ENCODE measurements around the gene LTBP1. TPM values are rescaled to one million over a fixed set of nuclear protein-coding genes. Genes with fewer than 3 reads are reported as not detected.

LTBP1 gene
- total RNA-seq, 1 experiment from 2014 or later, result 28.5 TPM

DNA sequence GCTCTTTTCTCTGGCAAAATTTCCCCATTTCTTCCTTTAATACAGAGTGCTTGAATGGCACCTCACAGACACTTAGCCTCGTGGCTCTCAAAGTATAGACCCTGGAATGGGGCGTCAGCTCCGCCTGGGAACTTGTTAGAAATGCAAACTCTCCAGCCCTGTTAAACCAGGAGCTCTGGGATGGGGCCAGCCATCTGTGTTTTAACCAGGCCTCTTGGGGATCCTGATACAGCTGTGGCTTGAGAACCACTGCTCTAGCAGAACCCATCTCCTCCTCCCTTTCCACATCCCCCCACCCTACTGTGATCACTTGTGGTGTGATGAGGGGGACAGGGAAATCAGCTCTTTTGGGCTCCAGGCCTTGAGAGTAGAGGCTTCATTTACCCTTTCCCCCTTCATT lies 15.9 kb downstream of the LTBP1 start:
- Histone ChIP-seq H4K91ac (ENCODE audit: insufficient read length, low read depth, low read length) (no peak overlapping the region), H3K27me3 (ENCODE audit: insufficient read depth, low read length) (no peaks in the 10 kb centered on the region), H4K5ac (ENCODE audit: insufficient read length, low read depth, low read length) (no peak overlapping the region), H3K9ac (ENCODE audit: extremely low read depth, insufficient read length, low read length) (no peak overlapping the region), H4K8ac (replicated peaks; ENCODE audit: insufficient read length, low read depth, low read length) (no peak overlapping the region), H3K4ac (ENCODE audit: low read depth, low read length) (no peak overlapping the region), H3K23me2 (ENCODE audit: insufficient read length, low read depth, low read length, poor library complexity, severe bottlenecking) (no peaks in the 10 kb centered on the region), H3K23ac (ENCODE audit: insufficient read length, low read depth, low read length) (no peak overlapping the region), H2AFZ (ENCODE audit: low read length) (no peak overlapping the region), H4K20me1 (ENCODE audit: control insufficient read depth, insufficient read depth, insufficient read length) (no peaks in the 10 kb centered on the region), H3K56ac (ENCODE audit: insufficient read length, low read depth, low read length) (no peak overlapping the region), H3K18ac (ENCODE audit: insufficient read length, low read depth, low read length) (no peak overlapping the region), H3K14ac (ENCODE audit: insufficient read depth, low read length) (no peak overlapping the region), H3K79me1 (ENCODE audit: insufficient read depth, low read depth, low read length, poor library complexity, severe bottlenecking) (no peaks in the 10 kb centered on the region), H2AK5ac (ENCODE audit: insufficient read length, low read length) (no peak overlapping the region), H3K27ac (ENCODE audit: insufficient read length, low read depth, low read length) (no peak overlapping the region), H3K79me2 (ENCODE audit: insufficient read depth, low read length) (no peaks in the 10 kb centered on the region), H2BK12ac (ENCODE audit: insufficient read length, low read depth, low read length) (no peak overlapping the region), H3K4me2 (ENCODE audit: insufficient read depth, insufficient read length, low read length) (no peak overlapping the region), H2BK20ac (ENCODE audit: low read depth, low read length, poor library complexity, severe bottlenecking) (no peak overlapping the region), H2BK120ac (ENCODE audit: low read depth, low read length, poor library complexity, severe bottlenecking) (no peak overlapping the region), H3T11ph (ENCODE audit: low read length) (no peak overlapping the region), H2BK5ac (ENCODE audit: insufficient read length, low read length) (no peak overlapping the region), H2BK15ac (ENCODE audit: low read depth, low read length) (no peak overlapping the region), H3K4me1 (ENCODE audit: insufficient read depth, low read length) (no peaks in the 10 kb centered on the region), H3K9me3 (ENCODE audit: control insufficient read depth, low read depth, low read length) (no peaks in the 10 kb centered on the region)
- peaks cover 2 to 6% of the 10 kb centered on the region in 2 experiments; a peak in 3 of 4 replicates for H3K4me1 Mint-ChIP-seq
- 0 out of 7 replicates have a peak overlapping the region, but pooled peaks of 1 of the 3 experiments have one; percentile 63 for H3K27ac Mint-ChIP-seq
- no CpG with 5 or more reads among the region's 3 CpGs for WGBS (ENCODE audit: extremely low coverage, insufficient read length, low lambda C conversion rate)
- no peaks in the 10 kb centered on the region for H3K36me3 Mint-ChIP-seq (ENCODE audit: insufficient read depth in 1 of 3, low read depth in 3 of 3)
- no peak overlapping the region for H3K4me3 Mint-ChIP-seq
- H3K9me3 Mint-ChIP-seq, result no peaks in the 10 kb centered on the region
- TF ChIP-seq, protein P1, sequence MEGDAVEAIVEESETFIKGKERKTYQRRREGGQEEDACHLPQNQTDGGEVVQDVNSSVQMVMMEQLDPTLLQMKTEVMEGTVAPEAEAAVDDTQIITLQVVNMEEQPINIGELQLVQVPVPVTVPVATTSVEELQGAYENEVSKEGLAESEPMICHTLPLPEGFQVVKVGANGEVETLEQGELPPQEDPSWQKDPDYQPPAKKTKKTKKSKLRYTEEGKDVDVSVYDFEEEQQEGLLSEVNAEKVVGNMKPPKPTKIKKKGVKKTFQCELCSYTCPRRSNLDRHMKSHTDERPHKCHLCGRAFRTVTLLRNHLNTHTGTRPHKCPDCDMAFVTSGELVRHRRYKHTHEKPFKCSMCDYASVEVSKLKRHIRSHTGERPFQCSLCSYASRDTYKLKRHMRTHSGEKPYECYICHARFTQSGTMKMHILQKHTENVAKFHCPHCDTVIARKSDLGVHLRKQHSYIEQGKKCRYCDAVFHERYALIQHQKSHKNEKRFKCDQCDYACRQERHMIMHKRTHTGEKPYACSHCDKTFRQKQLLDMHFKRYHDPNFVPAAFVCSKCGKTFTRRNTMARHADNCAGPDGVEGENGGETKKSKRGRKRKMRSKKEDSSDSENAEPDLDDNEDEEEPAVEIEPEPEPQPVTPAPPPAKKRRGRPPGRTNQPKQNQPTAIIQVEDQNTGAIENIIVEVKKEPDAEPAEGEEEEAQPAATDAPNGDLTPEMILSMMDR (conservative IDR thresholded peaks at IDR 0.05), result no peak
- H3K27me3 Mint-ChIP-seq (ENCODE audit: low read depth), result no peaks in the 10 kb centered on the region
- no peak for DNase-seq
